HG03045 (cell line): ENCODE results near the gene MRPL19.
"Not testable (repeated sequence)": the region's sequence is repeated elsewhere in the genome, so short reads cannot be mapped to it uniquely, and the experiment has no call there.

ENCODE experiments used
- ATAC-seq: cut with Tn5 transposase; IDR thresholded peaks from one replicate; pipeline ENCODE4 v1.9.1; 2021; ENCODE audit warnings: mild to moderate bottlenecking, moderate library complexity; ENCODE audit not compliant: unreplicated experiment

MRPL19 gene

GRCh38 chr2:75657798-75658197 is 11.2 kb downstream of the MRPL19 start:
- no peak for ATAC-seq

GRCh38 chr2:75666911-75667310 is 20.3 kb downstream of the MRPL19 start:
- no peak for ATAC-seq

- no peak for ATAC-seq
Observed at GRCh38 chr2:75667884-75668283, 21.3 kb downstream of the MRPL19 start.

- ATAC-seq: not testable (repeated sequence)
Observed at GRCh38 chr2:75675423-75675822, 28.8 kb downstream of the MRPL19 start.

GRCh38 chr2:75675908-75676307 is 29.3 kb downstream of the MRPL19 start:
- ATAC-seq: no peak

- no peak for ATAC-seq
Observed at GRCh38 chr2:75676464-75676863, 29.9 kb downstream of the MRPL19 start.

GRCh38 chr2:75679556-75679955 is 33.0 kb downstream of the MRPL19 start:
- ATAC-seq: no peak

- no peak for ATAC-seq
Observed at GRCh38 chr2:75680402-75680801, 33.8 kb downstream of the MRPL19 start.

GRCh38 chr2:75683430-75683829 is 36.8 kb downstream of the MRPL19 start:
- not testable (repeated sequence) for ATAC-seq

- ATAC-seq: no peak
Observed at GRCh38 chr2:75688196-75688595, 41.6 kb downstream of the MRPL19 start.

GRCh38 chr2:75698918-75699317 is 52.3 kb downstream of the MRPL19 start:
- ATAC-seq: no peak

- ATAC-seq: no peak
Observed at GRCh38 chr2:75702593-75702992, 56.0 kb downstream of the MRPL19 start.

- no peak for ATAC-seq
Observed at GRCh38 chr2:75703589-75704287, 57.2 kb downstream of the MRPL19 start.

- no peak for ATAC-seq
Observed at GRCh38 chr2:75705921-75706320, 59.3 kb downstream of the MRPL19 start.

GRCh38 chr2:75707901-75708300 is 61.3 kb downstream of the MRPL19 start:
- no peak for ATAC-seq

GRCh38 chr2:75709297-75709696 is 62.7 kb downstream of the MRPL19 start:
- ATAC-seq: no peak

- ATAC-seq: peak; percentile 37
Observed at GRCh38 chr2:75710220-75710576, 63.6 kb downstream of the MRPL19 start.

GRCh38 chr2:75710577-75711253 is 64.1 kb downstream of the MRPL19 start, which contains the start of gene GCFC2:
TSS of gene GCFC2 (minus strand) at chr2:75710915. CDS start at chr2:75710855, 60 bp downstream.
- ATAC-seq: peak; percentile 97

GRCh38 chr2:75711590-75711989 is 65.0 kb downstream of the MRPL19 start:
- ATAC-seq: not testable (repeated sequence)

- ATAC-seq: no peak
Observed at GRCh38 chr2:75716406-75716805, 69.8 kb downstream of the MRPL19 start.

GRCh38 chr2:75719616-75720015 is 73.0 kb downstream of the MRPL19 start:
- ATAC-seq: no peak

GRCh38 chr2:75720525-75720924 is 73.9 kb downstream of the MRPL19 start:
- ATAC-seq: no peak
